HG03521 (cell line): ENCODE measurements around the gene TMEM82.

Source experiments
- ATAC-seq: cut with Tn5 transposase; IDR thresholded peaks from one replicate; pipeline ENCODE4 v1.9.1; 2021; ENCODE audit warnings: mild to moderate bottlenecking, moderate library complexity; ENCODE audit not compliant: unreplicated experiment

TMEM82 gene

DNA sequence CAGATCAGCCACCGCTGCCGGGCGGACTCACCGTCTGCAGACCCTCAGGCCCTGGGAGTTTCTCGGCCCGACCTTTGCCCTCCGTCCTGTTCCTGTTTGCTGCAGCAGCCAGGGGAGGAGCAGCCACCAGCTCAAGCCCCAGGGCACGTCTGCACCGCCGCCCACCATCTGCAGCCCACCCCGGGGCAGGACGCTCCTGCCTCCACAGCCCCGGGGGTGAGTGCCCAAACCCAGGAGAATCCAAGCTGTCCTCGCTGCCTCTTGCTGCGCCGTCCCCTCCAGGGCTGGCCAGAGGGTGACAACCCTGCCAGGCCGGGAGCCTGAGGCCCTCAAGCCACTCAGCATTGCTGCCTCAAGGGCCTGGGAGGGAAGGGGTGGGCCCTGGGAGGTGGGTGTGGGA lies 7.4 kb upstream of the TMEM82 start:
- ATAC-seq: no peak

GRCh38 chr1:15735304-15736037 lies 6.8 kb upstream of the TMEM82 start:
- no peak for ATAC-seq

DNA sequence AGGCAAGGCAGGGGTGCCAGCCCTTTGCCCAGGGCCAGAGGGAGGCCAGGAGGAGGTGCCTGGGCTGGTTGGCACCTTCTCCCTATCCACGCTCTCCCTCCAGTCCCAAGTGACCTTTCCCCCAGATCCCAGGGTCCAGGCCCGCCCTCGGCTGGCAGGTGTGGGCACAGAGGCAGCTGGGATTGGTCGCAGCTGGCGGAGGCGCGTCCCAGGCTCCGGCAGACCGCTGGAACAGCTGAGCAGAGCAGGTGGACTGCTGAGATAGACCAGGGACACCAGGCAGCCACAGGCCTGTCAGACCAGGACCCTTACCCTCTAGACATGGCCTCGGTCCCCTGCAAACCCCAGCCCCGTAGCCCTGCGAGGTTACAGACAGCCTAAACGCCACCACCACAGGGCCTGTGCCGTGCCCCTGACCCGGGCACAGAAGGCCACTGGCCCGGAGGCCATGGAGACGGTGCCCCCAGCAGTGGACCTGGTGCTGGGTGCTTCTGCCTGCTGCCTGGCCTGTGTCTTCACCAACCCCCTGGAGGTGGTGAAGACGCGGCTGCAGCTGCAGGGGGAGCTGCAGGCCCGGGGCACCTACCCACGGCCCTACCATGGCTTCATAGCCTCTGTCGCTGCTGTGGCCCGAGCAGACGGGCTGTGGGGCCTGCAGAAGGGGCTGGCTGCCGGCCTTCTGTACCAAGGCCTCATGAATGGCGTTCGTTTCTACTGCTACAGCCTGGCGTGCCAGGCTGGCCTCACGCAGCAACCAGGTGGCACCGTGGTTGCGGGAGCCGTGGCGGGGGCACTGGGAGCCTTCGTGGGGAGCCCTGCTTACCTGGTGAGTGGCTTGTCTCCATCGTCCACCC lies 6.0 kb upstream of the TMEM82 start, which contains the start of gene SLC25A34:
SLC25A34 (plus strand) TSS at position 221 of the 854 bp plus-strand sequence; CDS start at position 449, 228 bp downstream.
- ATAC-seq: no peak

DNA sequence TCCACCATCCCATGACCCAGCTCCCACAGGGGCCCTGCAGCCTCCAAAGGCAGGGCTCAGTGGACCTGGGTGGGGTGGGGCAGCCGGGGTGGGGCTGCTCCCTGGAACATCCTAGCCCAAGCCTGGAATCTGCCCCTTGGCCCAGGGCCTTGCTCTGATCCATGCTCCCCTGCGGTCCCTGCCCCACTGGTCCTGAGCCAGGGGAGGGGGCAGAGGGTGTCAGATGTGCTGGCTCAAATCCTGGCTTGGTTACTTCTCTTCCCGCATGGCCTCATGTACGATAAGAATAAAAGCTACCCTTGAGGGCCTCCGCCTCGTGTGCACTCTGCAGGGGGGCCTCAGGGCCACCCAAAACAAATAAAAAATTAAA lies 5.4 kb upstream of the TMEM82 start:
- no peak for ATAC-seq

DNA sequence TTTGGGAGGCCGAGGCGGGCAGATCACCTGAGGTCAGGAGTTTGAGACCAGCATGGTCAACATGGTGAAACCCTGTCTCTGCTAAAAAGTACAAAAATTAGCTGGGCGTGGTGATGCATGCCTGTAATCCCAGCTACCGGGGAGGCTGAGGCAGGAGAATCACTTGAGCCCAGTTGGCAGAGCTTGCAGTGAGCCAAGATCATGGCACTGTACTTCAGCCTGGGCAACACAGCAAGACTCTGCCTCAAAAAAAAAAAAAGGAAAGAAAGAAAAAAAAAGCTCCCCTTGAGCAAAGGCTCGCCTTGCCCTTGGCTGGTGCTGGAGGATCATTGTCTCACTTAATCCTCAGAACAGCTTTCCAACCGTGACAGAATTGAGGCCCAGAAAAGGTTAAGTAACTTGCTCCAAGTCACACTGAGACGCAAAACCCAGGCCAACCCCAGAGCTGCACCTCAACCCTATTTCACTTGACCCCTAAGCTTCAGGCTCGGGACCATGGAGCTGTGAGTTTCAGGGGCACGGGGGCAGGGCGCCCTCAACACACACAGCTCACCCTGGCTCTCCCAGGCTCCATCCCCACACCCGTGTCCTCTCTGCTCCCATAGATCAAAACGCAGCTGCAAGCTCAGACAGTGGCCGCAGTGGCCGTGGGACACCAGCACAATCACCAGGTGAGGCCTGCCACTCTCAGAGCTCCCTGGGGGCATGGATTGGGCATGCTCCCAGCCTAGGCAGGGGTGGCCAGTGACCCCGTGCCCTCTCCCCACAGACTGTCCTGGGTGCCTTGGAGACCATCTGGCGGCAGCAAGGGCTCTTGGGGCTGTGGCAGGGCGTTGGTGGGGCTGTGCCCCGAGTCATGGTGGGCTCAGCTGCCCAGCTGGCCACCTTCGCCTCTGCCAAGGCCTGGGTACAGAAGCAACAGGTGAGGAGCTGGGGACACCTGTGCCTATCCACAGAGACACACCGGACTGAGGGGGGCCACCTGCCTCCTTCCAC lies 4.7 kb upstream of the TMEM82 start:
- ATAC-seq: no peak

DNA sequence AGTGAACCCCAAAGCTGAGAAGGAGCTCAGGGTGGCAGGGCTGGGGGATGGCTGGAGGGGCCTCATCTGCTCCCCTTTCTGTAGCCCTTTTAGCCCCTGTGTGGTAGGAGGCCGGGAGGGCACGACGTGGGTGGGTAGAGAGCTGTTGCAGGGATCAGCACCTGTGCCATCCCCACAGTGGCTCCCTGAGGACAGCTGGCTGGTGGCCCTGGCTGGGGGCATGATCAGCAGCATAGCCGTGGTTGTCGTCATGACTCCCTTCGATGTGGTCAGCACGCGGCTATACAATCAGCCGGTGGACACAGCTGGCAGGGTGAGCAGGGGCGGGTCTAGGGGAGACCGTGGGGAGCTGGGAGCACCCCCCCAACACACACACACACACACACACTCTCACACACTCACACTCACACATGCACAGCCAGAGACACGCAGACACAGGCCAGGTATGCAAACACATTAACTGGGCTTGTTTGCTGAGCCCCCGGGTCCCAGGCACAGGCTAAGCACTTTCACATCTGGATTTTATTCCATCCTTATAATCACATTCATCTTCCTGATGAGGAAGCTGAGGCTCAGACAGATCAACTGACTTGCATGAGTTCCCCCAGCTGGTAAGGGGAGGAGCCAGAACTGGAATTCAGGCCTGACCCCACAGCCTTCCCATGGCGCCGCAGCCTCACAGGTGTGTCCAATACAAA lies 3.7 kb upstream of the TMEM82 start:
- ATAC-seq: no peak

GRCh38 chr1:15739259-15739658 lies 3.0 kb upstream of the TMEM82 start:
- ATAC-seq: no peak

DNA sequence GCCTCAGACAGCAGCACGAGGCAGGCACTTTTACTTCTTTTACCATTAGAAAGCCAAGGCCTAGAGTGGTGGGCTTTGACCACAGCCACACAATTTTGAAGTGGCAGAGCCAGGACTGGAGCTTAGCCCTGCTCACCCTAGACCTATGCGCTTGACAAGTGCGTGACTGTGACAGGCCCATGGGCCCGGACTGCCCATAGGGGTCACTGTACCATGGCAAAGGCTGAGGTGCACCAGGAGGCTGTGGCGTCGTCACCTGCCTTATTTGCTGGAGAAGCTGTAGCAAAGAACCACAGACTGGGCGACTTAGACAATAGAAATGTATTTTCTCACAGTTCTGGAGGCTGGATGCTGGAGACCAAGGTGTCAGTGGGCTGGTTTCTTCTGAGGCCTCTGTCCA lies 2.6 kb upstream of the TMEM82 start:
- no peak for ATAC-seq

DNA sequence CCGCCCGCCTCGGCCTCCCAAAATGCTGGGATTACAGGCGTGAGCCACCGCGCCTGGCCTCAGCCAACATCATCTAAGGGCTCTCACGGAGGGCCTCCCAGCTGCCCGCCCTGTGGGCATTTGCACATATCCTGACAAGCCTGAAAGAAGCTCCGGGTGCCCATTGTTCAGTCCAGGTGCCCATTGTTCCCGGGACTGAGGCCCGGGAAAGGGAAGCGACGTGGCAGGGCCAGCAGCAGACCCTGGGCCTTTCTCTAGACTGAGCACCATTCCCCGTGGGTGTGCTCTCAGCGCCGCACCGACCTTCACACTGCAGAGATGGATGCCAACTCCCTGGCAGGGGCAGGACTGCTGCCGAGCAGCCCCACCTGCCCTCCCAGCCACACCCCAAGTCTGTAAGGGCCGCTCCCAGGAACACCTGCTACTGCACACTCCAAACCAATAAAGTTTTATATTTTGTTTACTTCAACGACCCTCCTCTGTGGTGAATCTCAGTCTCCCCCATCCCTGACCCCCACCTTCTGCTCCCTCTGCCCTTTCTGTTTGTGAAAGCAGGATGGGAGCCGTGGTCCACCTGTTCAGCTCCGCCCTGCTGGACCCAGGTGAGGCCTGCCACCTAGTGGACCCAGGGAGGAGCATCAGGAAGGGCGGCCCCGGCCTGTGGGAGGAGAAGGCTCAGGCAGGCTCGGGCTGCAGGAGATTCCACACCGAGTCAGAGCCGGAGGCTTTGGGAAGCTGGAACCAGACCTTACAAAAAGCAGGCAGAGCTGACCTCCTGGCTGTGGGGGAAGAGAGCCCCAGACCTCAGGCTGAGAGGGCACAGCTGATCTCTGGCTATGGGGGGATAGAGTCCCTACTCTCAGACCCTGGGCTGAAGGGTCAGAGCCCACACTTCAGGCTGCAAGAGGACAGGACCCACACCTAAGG lies 1.1 kb upstream of the TMEM82 start:
- ATAC-seq: no peak

- ATAC-seq: no peak
Observed at GRCh38 chr1:15744122-15744679, 1.9 kb downstream of the TMEM82 start.

DNA sequence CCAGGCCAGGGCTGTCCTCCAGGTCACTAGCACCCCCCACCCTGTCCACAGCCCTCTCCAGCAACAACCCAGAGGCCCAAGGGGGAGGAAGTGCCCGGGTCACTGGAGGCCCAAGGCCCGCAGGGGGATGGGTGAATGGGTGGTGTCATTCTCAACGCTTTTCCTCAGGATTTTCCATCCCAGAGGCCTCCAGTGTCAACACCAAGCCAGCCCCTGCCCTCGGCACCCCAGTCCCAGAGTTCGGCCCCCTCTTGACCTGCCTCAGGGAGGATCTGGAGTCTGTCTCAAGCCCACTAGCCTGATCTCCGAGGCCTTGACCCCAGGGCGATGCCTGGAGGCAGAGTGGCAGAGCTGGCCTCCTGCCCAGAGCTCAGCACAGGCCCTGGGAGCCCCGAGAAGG lies 5.1 kb downstream of the TMEM82 start:
- ATAC-seq: no peak

DNA sequence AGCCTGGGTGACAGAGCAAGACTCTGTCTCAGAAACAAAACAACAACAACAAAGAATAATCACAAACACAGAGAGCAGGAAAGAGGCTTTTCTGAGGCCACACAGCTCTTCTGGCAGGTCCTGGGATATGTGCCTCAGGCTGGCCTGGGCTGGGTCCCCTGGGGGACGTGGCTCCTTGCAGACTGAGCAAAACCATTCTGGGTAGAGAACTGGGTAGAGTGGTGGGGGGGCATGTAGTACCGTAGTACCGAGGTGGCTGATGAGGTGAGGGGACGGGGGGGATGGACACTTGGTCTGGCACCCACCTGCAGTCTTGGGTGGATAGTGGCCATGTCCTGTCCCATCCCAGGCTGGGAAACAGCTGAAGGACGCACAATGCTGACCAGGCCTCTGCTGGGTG lies 6.0 kb downstream of the TMEM82 start:
- ATAC-seq: no peak

DNA sequence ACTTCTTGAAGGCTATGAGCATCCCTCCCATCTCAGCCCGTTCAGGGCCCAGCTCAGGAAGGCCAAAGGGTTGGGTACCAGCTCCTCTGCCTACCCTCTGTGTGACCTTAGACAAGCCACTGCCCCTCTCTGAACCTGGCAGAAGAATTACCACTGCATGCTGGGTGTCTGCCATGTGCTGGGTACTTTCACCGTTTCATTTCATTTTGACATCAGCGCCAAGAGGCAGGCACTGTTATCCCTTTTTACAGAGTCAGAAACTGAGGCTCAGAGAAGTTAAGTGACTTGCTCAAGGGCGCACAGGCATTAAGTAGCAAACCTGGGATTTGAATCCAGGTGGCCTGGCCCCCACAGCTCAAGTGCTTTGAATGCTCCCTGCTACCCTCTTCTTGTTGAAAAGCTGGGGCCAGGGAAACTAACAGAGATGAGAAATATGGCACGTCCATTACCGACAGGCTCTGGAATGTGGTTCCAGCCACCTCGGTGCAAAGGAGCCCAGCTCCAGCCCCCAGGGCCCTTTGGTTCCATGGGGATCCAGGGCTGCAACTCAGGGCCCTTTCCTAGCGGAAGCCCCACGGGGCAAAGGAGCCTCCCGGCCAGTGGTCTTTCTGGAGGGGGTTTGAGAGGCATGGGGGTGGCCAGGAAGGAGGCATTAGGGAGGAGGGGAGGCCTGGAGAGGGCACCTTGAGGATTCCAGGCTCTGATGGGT lies 6.5 kb downstream of the TMEM82 start:
- ATAC-seq: no peak

DNA sequence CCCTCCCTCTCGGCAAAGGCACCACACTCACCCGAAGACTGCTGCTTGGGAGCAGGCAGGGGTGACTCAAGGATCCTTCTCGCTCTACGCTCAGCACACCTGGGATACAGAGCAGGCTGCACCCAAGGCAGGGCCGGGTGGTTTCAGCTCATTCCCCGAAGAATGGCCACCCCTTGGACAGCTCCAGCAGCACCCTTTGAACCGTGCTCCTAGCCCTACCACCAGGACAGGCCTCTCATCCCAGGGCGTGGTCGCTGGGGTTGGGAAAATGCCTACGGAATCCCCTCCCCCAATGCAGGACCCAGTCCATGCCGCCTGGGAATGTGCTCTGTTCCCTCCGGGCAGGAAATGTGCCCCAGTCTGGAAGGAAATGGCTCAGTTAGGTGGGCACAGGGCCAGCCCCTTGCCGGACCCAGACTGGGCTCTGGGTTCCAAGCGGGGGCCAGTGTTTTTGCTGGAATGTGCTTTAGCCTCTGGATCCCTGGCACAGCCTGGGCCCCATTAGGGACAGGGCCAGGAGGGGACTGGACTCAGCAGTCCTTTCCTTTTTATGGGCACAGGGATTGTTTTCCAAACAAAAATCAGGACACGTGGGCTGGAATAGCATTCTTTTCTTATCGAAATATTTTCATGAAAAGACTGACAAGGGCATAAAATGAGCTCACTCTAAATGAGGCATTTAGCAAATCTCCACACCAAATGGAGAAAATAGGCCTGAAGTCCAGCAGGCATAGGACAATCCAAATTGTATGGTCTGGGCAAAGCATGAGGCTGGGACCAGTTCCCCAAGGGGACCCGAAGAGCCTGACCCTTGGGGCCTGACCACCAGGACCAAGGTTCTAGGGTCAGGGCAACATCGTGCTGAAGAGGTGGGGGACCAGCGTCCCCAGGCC lies 7.3 kb downstream of the TMEM82 start:
- no peak for ATAC-seq

DNA sequence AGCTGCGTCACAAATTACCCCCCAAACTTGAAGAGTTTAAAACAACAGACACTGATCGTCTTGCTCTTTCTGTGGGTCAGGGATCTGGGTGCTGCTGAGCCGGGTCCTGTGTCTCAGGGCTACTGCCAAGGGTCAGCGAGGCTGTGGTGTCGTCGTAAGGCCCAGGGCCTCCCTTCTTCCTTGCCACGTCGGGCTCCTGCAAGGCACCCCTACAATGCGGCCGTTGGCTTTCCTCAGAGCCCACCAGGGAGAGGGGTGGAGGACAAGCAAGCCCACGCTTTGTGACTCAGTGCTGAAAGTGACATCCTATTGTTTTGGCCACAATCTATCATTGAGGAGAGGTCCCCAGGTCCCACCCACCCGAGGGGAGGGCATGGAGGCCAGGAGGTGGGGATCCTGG lies 8.6 kb downstream of the TMEM82 start:
- ATAC-seq: no peak

DNA sequence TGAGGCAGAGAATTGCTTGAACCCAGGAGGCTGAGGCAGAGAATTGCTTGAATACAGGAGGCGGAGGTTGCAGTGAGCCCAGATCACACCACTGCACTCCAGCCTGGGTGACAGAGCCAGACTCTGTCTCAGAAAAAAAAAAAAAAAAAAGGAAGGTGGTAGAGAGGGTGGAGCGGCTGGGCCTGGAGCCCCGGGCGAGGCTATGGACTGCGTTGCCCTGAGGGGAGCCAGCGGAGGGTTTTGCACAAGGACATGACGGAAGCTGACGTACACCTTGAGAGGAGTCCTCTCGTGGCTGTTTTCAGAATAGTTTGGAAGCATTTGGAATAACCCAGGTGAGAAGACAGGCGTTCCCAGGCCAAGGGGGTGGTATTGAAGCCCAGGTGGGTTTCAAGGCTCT lies 9.4 kb downstream of the TMEM82 start:
- no peak for ATAC-seq

GRCh38 chr1:15753776-15754175 lies 11.5 kb downstream of the TMEM82 start:
- ATAC-seq: no peak
